Keratinocyte (primary cell): ENCODE data around the gene TMEM161A. TPM values are rescaled to one million over a fixed set of nuclear protein-coding genes. Genes with fewer than 3 reads are reported as not detected.

Source experiments
- DNase-seq: peaks from one replicate; pipeline ENCODE4 v3.0.0-alpha.2; 2011; ENCODE audit warnings: low read depth, missing footprints, low spot score
- FAIRE-seq: peaks from 2 replicates; lab custom pipeline; 2011; peaks lifted over from hg19 to GRCh38; lab: Jason Lieb, UNC
- H2AFZ ChIP-seq: 2 replicates; pipeline ENCODE4 v1.6.0; 2012; ENCODE audit warnings: low read length, control low read depth, inconsistent platforms; ENCODE audit not compliant: control insufficient read depth
- H3K27ac ChIP-seq: 2 replicates; pipeline ENCODE4 v1.5.1; 2011; ENCODE audit warnings: low read length; ENCODE audit not compliant: control insufficient read depth, insufficient read depth
- H3K27me3 ChIP-seq: 3 replicates; pipeline ENCODE4 v1.6.0; 2011; ENCODE audit warnings: low read length; ENCODE audit not compliant: control insufficient read depth, insufficient read depth; ENCODE audit errors: extremely low read depth
- H3K36me3 ChIP-seq, 2 experiments: 2 replicates in 1 of 2; 3 replicates in 1 of 2; pipeline ENCODE4 v1.5.1; 2011; ENCODE audit warnings: low read length in 2 of 2, mild to moderate bottlenecking in 1 of 2; ENCODE audit not compliant: control insufficient read depth in 2 of 2, insufficient read depth in 2 of 2; ENCODE audit errors: extremely low read depth in 1 of 2
- H3K4me1 ChIP-seq: 3 replicates; pipeline ENCODE4 v1.5.1; 2011; ENCODE audit warnings: low read length; ENCODE audit not compliant: control insufficient read depth, insufficient read depth; ENCODE audit errors: extremely low read depth
- H3K4me2 ChIP-seq: 3 replicates; pipeline ENCODE4 v1.6.0; 2011; ENCODE audit warnings: low read depth, low read length; ENCODE audit not compliant: control insufficient read depth, insufficient read depth; ENCODE audit errors: extremely low read depth
- H3K4me3 ChIP-seq, 3 experiments: fragments of 200-600 bp in 1 of 3; sonication (generic) in 1 of 3; 2 replicates in 2 of 3; 3 replicates in 1 of 3; pipeline ENCODE4 v1.5.1; 2011 to 2016; ENCODE audit warnings: low read length in 3 of 3, mild to moderate bottlenecking in 3 of 3, control low read depth in 2 of 3, inconsistent platforms in 1 of 3, low read depth in 1 of 3, mixed read lengths in 1 of 3, mixed run types in 1 of 3, moderate library complexity in 1 of 3; ENCODE audit not compliant: control insufficient read depth in 2 of 3, insufficient read depth in 2 of 3; ENCODE audit errors: extremely low read depth in 1 of 3
- H3K79me2 ChIP-seq: 2 replicates; pipeline ENCODE4 v1.6.0; 2012; ENCODE audit warnings: low read length; ENCODE audit not compliant: control insufficient read depth, insufficient read depth
- H3K9ac ChIP-seq: 3 replicates; pipeline ENCODE4 v1.6.0; 2011; ENCODE audit warnings: low read length; ENCODE audit not compliant: control insufficient read depth, insufficient read depth; ENCODE audit errors: extremely low read depth
- H3K9me1 ChIP-seq: 3 replicates; pipeline ENCODE4 v1.6.0; 2011; ENCODE audit warnings: low read length; ENCODE audit not compliant: control insufficient read depth, insufficient read depth; ENCODE audit errors: extremely low read depth
- H3K9me3 ChIP-seq: 2 replicates; pipeline ENCODE4 v1.5.1; 2012; ENCODE audit warnings: low read depth, low read length; ENCODE audit not compliant: control insufficient read depth
- H4K20me1 ChIP-seq: 3 replicates; pipeline ENCODE4 v1.6.0; 2011; ENCODE audit warnings: low read length; ENCODE audit not compliant: control insufficient read depth, insufficient read depth; ENCODE audit errors: extremely low read depth
- EZH2 ChIP-seq: IDR thresholded peaks from one replicate; pipeline ENCODE4 v1.6.1; 2012; ENCODE audit warnings: inconsistent platforms, mild to moderate bottlenecking, low read length, moderate library complexity
- dilution Hi-C: fragments of 300-500 bp; cut with MboI; formaldehyde crosslinking; loops from one replicate; pipeline ENCODE4 v1.7.0; 2020; ENCODE audit warnings: low sequenced_read_pairs; ENCODE audit not compliant: extremely low pct_ligation_motif_present
- polyA plus RNA-seq, 5 experiments: library from polyadenylated mRNA; depleted of rRNA in 3 of 5; stranded (reverse) in 3 of 5; stranded (forward) in 1 of 5; unstranded in 1 of 5; fragments of >200 nt; gene quantifications; 1 replicate in 1 of 5; 2 replicates in 3 of 5; 3 replicates in 1 of 5; pipeline versions ENCODE4 v1.2.1 to v1.2.3, GENCODE V29; 2011 to 2012; ENCODE audit warnings: missing spikeins in 2 of 5, low read depth in 1 of 5, low replicate concordance in 1 of 5
- TF ChIP-seq, protein P1 (sequence below), 3 experiments: IDR thresholded peaks in 1 of 3; conservative IDR thresholded peaks in 1 of 3; optimal IDR thresholded peaks in 1 of 3; 2 replicates in 2 of 3; 3 replicates in 1 of 3; pipeline versions ENCODE3 to v1.5.1; 2011; ENCODE audit warnings: low read length in 3 of 3, mild to moderate bottlenecking in 3 of 3, moderate library complexity in 2 of 3, control low read depth in 1 of 3, inconsistent platforms in 1 of 3; ENCODE audit not compliant: insufficient read depth in 2 of 3; ENCODE audit errors: extremely low read depth in 1 of 3

TMEM161A gene
- polyA plus RNA-seq, 1 donor (not counting 4 experiments of a cell fraction or from before 2014, with no cell fraction given): 18.0 TPM

DNA sequence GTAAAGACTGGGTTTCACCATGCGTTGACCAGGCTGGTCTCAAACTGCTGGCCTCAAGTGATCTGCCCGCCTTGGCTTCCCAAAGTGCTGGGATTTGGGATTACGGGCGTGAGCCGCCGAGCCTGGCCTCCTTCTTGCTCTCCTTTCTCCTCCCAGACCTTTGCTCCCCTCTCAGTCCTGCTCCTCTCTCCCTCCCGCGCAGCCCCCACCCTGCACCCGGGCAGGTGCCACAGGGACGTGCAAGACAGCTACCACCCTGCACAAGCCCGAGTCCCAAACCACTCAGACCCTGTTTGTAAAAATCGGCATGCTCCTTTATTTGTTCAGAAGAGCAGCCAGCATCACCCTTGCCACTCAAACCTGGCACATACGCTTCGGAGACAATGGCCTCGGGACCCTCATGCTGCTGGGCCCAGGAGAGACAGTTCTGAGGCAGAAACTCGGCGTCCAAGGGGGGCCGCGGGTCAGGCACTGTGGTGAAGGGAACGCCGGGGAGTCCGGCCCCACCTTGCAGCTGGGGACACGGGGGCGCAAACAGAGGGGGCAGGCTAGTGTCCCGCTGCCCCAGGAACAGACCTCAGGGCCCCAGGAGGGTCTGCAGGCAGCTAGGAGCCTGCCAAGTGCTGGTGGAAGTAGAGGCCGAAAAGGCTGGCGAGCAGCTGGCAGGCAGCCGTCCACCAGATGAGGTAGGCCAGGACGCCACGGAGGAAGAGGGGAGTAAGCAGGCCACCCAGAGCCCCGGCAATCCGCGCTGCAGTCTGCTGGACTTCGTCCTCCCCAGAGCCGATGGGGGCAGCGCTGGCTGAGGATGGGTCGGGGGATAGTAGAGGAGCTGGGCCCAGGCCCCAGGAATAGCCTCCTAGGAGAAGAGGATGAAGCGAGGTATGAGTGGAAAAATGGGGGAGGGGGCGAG is 18.7 kb downstream of the TMEM161A start:
- H3K4me3 ChIP-seq: no peak overlapping the region
- peaks cover 3 to 9% of the 10 kb centered on the region in 2 experiments for H3K36me3 ChIP-seq
- no peaks in the 10 kb centered on the region for H3K9me1 ChIP-seq
- H4K20me1 ChIP-seq: no peaks in the 10 kb centered on the region
- FAIRE-seq (no peak), DNase-seq (no peak)
- no peaks in the 10 kb centered on the region for H3K9me3 ChIP-seq
- H3K79me2 ChIP-seq: no peaks in the 10 kb centered on the region
- no peak overlapping the region for H3K27ac ChIP-seq
- H3K9ac ChIP-seq: no peak overlapping the region
- no peak overlapping the region for H2AFZ ChIP-seq
- no peaks in the 10 kb centered on the region for H3K27me3 ChIP-seq
- TF ChIP-seq EZH2: no peak
- TF ChIP-seq, protein P1, sequence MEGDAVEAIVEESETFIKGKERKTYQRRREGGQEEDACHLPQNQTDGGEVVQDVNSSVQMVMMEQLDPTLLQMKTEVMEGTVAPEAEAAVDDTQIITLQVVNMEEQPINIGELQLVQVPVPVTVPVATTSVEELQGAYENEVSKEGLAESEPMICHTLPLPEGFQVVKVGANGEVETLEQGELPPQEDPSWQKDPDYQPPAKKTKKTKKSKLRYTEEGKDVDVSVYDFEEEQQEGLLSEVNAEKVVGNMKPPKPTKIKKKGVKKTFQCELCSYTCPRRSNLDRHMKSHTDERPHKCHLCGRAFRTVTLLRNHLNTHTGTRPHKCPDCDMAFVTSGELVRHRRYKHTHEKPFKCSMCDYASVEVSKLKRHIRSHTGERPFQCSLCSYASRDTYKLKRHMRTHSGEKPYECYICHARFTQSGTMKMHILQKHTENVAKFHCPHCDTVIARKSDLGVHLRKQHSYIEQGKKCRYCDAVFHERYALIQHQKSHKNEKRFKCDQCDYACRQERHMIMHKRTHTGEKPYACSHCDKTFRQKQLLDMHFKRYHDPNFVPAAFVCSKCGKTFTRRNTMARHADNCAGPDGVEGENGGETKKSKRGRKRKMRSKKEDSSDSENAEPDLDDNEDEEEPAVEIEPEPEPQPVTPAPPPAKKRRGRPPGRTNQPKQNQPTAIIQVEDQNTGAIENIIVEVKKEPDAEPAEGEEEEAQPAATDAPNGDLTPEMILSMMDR (optimal IDR thresholded peaks at IDR 0.05 in 1 of 3, IDR thresholded peaks at IDR 0.05 in 1 of 3, conservative IDR thresholded peaks at IDR 0.05 in 1 of 3; ENCODE audit: extremely low read depth in 1 of 3, insufficient read depth in 2 of 3, low read length in 3 of 3): no peak
- no peaks in the 10 kb centered on the region for H3K4me1 ChIP-seq
- dilution Hi-C loops: no loop called here
- H3K4me2 ChIP-seq: no peak overlapping the region

DNA sequence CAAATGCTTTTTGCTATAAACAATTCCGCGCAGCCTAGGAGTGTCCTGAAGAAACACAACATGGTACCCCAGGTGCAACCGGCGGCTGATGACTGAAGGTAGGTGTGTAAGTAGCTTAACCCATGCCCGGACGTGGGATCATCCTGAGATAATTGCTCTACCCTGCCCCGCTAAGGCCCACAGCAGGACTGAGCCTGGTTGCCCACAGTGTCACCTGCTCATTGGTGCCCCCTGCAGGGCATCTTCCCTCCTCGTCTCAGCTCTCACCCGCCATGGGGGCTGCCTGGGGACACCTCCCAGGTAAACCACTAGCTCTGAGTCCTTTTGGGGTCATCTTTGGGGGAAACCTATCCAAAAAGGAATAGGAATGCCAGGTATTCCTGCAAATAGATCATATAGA is 22.3 kb downstream of the TMEM161A start:
- dilution Hi-C loops: no loop called here
- Histone ChIP-seq H3K9ac (no peak overlapping the region), H3K27me3 (peaks cover 3% of the 10 kb centered on the region), H3K4me3 (no peak overlapping the region), H4K20me1 (no peaks in the 10 kb centered on the region), H3K4me2 (no peak overlapping the region), H3K79me2 (no peaks in the 10 kb centered on the region), H3K9me3 (no peaks in the 10 kb centered on the region), H3K27ac (no peak overlapping the region), H3K9me1 (no peaks in the 10 kb centered on the region), H2AFZ (no peak overlapping the region), H3K4me1 (no peaks in the 10 kb centered on the region), H3K36me3 (peaks cover 3 to 9% of the 10 kb centered on the region in 2 experiments)
- DNase-seq (no peak), FAIRE-seq (no peak)
- TF ChIP-seq, protein P1 (optimal IDR thresholded peaks at IDR 0.05 in 1 of 3, IDR thresholded peaks at IDR 0.05 in 1 of 3, conservative IDR thresholded peaks at IDR 0.05 in 1 of 3; ENCODE audit: extremely low read depth in 1 of 3, insufficient read depth in 2 of 3, low read length in 3 of 3): peak; percentile 54 to 81 (median 56)
- no peak for TF ChIP-seq EZH2
